ENCODE measurements around the gene ISCA1.

The ISCA1 gene

DNA sequence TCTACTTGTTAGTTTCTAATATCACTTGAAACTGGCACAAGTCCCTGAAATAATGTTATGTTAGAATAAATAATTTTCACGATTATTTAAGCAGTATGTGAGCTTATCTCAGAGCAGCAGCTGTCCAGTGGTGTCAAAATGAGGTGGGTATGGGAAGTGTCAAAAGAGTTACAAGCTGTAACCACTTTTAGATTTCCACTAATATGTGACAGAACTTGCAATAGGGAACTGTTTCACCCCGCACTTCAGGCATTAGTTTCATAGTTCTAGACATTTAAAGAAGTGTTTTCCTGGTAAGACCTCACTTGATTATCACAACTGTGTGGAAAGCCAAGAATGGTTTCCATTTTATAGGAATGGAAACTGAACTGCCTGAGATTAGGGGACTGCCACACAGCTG lies 2.9 kb upstream of the ISCA1 start:
- DNase-seq (ENCODE audit: low spot score): peak; percentile 91

DNA sequence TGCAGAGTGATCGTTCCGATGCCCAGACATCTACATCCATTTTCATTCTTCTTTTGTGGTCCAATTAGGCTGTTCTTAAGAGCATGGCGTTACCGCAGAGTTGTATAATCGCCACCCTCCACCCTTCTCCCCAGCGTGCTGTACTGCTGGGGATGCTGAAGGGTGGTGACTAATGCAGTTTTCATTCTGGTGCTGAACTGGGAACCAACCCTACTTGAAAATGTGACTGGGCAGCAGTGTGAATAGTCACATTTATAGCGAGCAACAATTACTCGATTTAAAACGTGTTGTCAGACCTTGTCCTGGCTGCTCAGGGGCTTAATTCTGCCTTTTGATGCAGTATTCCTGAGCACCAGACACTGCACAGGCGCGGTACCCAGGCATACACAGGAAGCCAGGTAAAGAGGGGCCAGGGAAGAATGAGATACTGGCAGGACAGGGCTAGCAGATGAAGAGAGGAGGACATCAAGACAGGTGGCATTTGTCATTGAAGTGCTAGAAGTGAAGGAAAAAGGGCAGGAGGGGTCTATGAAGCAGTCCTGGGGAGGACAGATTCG lies 719 bp upstream of the ISCA1 start:
- peak; percentile 81 for DNase-seq (ENCODE audit: low spot score)

DNA sequence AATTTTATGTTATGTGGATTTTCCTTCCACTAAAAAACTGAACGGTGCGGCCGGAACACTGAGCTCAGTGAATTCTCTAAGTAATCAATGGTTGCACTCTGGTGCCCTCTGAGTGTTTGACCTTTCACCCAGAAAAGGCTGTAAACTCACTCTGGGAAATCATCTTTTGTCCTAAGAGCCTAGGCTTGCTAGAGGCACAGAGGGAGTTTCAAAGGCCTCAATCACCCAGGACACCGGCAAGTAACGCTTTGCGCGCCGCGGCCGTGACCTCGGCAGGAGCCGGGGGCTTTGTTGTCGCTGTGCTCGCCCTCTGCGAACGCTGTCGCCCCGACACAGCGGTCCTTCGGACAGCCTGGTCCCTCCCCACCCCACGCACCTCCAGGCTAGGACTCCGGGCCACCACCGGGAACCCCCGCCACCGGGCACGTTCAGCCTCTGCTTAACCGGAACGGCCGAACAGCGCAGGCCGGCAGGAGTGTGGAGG lies 703 bp downstream of the ISCA1 start:
- no peak for DNase-seq (ENCODE audit: low spot score)

DNA sequence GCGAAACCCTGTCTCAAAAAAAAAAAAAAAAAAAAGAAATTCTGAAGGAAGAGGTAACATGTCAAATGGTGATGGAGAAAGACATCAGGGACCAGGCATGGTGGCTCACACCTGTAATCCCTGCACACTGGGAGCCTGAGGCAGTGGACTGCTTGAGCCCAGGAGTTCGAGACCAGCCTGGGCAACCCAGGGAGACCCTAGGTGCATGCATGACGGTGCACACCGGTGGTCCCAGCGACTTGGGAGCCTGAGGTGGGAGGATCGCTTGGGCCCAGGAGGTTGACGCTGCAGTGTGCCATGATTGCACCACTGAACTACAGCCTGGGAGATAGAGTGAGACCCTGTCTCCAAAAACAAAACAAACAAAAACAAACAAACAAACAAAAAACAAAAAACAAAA lies 1.8 kb downstream of the ISCA1 start:
- DNase-seq (ENCODE audit: low spot score): no peak

- DNase-seq (ENCODE audit: low spot score): peak; percentile 55
Measured at GRCh38 chr9:86279839-86280238, 2.5 kb downstream of the ISCA1 start.

- DNase-seq (ENCODE audit: low spot score): no peak
Measured at GRCh38 chr9:86277072-86277471, 5.3 kb downstream of the ISCA1 start.

DNA sequence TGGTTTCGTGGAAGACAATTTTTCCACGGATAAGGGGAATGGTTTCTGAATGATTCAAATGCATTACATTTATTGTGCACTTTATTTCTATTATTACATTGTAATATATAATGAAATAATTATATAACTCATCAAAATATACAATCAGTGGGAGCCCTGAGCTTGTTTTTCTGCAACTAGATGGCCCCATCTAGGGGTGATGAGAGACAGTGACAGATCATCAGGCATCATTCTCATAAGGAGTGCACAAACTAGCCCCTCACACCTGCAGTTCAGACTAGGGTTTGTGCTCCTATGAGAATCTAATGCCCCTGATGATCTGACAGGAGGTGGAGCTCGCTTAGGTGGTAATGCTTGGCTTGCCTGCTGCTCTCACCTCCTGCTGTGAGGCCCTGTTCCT lies 6.4 kb downstream of the ISCA1 start:
- no peak for DNase-seq (ENCODE audit: low spot score)

DNA sequence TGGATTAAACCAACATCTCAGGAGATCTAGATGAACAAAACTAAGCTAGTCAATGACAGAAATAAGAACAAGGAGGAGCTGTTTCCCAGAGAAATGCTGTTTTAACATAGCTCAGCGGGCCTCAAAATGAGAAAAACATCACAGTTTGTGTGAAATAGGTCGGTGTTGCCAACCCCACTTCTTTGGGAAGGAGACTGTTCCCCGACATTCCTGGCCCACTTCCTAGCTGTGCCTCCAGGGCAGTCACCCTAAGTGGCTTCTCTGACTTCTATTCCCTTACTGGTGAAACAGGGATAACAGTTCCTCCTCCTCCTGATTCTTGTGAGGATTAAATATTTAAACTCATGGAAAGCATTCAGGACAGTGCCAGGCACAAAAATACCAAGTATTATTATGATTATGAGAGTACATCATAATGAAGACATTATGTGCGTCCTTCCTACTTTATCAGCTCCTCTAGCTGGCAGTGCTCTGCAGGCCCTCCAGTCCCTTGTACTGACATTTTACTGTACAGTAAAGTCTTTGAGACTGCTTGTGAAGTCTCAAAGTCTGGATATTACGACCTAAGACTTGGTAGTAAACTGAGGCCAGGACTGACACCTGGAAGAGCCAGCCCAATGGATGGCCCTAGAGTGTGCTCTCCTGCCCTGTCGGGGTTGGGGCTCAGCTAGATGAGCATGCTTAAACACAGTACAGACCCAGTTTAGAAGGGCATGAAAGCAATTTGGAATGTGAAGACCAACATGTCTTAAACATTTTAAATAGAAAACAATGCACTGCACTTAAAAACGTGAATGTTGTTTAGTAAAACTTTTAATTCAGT lies 7.3 kb downstream of the ISCA1 start:
- no peak for DNase-seq (ENCODE audit: low spot score)

- no peak for DNase-seq (ENCODE audit: low spot score)
Measured at GRCh38 chr9:86272221-86272620, 10.1 kb downstream of the ISCA1 start.

- DNase-seq (ENCODE audit: low spot score): no peak
Measured at GRCh38 chr9:86263876-86264275, 18.5 kb downstream of the ISCA1 start.

GRCh38 chr9:86262492-86262891 lies 19.8 kb downstream of the ISCA1 start:
- DNase-seq (ENCODE audit: low spot score): no peak

- no peak for DNase-seq (ENCODE audit: low spot score)
Measured at GRCh38 chr9:86259557-86259956, 22.8 kb downstream of the ISCA1 start, which contains the start of gene C9orf153. TSS of gene C9orf153 (minus strand) at chr9:86259657. CDS start at chr9:86229603, 30,054 bp downstream.

- DNase-seq (ENCODE audit: low spot score): no peak
Measured at GRCh38 chr9:86257391-86257790, 24.9 kb downstream of the ISCA1 start.

DNA sequence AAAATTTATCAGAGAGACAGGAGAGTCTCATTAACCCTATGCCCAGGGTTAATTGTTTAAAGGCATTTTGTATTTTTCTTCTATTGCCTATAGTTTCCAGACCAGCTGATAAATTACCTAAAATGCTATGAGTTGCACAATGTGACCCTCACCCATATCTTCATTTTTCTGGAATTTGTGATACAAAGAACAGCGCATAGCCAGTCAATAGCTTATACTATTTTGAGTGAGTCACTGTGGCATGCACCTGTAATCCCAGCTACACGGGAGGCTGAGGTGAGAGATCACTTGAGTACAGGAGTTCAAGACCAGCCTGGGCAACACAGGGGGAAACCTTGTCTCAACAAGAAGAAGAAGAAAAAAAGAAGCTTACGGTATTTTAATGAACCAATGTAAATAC lies 25.7 kb downstream of the ISCA1 start:
- no peak for DNase-seq (ENCODE audit: low spot score)

GRCh38 chr9:86253577-86253976 lies 28.8 kb downstream of the ISCA1 start:
- no peak for DNase-seq (ENCODE audit: low spot score)

DNA sequence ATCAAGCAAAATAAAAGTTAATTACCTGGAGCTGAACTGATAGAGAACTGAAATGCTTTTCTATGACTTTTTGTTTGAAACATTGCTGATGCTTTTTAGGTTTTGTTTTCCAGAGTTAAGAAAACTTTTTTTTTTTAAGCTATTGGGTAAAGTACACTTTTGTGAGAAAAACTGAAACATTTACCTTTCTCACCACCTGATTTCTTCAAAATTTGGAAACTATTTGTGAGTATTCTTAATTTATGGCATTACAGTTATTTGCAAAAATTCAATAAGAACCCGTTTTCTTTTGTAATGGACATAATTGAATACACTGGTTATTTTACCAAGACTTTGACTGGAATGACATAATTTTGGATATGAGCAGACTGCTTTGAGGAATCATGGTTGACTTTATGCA lies 29.5 kb downstream of the ISCA1 start:
- DNase-seq (ENCODE audit: low spot score): no peak

GRCh38 chr9:86250123-86250522 lies 32.2 kb downstream of the ISCA1 start:
- no peak for DNase-seq (ENCODE audit: low spot score)

- no peak for DNase-seq (ENCODE audit: low spot score)
Measured at GRCh38 chr9:86248746-86249145, 33.6 kb downstream of the ISCA1 start.

DNA sequence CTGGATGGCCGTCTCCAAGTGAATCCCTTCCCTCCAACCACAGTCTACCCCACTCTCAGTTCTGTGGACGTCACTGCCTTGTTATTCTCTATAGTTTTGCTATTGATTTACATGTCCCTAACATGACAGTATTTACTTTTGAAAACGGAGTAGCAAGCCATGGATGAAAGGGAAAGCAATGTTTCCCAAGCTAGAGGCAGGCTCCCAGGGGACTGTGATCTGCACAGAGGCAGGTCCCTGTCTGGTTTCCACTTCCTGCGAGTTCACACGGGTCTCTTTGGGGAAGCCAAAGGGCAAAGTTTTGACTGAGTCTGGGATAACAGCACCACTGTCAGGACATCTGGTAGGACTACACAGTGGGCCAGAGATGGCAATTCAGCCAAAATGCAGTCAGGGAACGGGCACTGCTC lies 35.6 kb downstream of the ISCA1 start:
- no peak for DNase-seq (ENCODE audit: low spot score)

- no peak for DNase-seq (ENCODE audit: low spot score)
Measured at GRCh38 chr9:86242071-86242470, 40.3 kb downstream of the ISCA1 start.

- no peak for DNase-seq (ENCODE audit: low spot score)
Measured at GRCh38 chr9:86241216-86241615, 41.1 kb downstream of the ISCA1 start.

DNA sequence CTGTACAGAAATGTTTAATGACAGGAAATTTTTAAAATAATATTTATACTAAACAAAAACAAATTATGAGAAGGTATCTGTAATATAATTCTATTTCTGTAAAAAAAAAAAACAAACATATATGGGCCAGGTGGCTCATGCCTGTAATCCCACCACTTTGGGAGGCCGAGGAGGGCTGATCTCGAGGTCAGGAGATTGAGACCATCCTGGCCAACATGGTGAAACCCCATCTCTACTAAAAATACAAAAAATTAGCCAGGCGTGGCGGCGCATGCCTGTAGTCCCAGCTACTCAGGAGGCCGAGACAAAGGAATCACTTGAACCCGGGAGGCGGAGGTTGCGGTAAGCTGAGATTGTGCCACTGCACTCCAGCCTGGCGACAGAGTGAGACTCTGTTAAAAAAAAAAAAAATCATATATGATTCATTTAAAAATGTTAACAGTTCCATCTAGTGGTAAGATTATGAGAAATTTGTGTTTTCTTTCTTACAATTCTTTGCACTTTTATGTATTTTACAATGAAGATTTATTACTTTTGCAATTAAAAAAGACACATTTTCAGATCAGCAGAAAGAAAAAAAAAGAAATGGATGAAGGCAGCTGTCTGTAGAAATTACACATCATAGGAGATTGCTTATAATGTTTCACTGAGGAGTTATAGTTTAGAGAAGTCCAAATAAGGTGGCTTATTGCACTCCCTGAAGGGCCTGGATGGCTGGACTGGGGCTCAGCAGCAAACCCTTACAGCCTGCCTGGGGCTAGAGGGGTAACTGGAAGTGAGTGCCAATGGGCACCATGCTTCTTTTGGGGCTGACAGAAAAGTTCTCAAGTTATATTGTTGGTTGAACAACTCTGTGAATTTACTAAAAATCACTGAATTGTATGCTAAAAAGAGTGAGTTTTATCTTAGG lies 43.2 kb downstream of the ISCA1 start:
- DNase-seq (ENCODE audit: low spot score): no peak

GRCh38 chr9:86230858-86231257 lies 51.5 kb downstream of the ISCA1 start:
- DNase-seq (ENCODE audit: low spot score): no peak

Measured in hematopoietic multipotent progenitor cell treated with erythropoietin and hydrocortisone succinate and interleukin-3 and kit ligand, for 15 days (in vitro differentiated cells).